Measurements from ENCODE around the gene SHCBP1L.

- TF ChIP-seq CTCF (IDR thresholded peaks at IDR 0.05) = no peak
- no peak for TF ChIP-seq EZH2 (IDR thresholded peaks at IDR 0.05)
These were observed 77.1 kb downstream of the SHCBP1L start for GRCh38 chr1:182875889-182876288.

All from neural progenitor cell (in vitro differentiated cells).